ENCODE measurements around the gene GSTT2.
"Not testable (repeated sequence)": the region's sequence is repeated elsewhere in the genome, so short reads cannot be mapped to it uniquely, and the experiment has no call there.

DNA sequence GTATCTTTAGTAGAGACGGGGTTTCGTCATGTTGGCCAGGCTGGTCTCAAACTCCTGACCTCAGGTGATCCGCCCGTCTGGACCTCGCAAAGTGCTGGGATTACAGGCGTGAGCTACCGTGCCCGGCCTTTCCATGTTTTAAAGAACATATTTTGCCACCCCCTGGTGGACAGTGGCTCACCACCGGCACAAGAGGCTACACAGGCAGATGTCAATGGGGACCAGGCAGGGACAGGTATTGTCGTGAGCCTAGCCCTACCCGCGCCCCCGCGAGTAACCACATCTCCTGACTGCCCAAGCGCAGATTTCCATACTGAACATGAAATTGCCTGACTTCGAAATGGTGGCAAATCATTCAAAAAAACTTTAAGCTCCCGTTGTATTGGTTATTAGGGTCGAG lies 13.8 kb upstream of the GSTT2 start:
- not testable (repeated sequence) for TF ChIP-seq ZNF140 (tag by site-specific recombination; IDR thresholded peaks at IDR 0.05); ZNF610 (tag by site-specific recombination; IDR thresholded peaks at IDR 0.05; ENCODE audit: borderline replicate concordance)

Measured in HEK293 (cell line).